Psoas muscle (tissue), 8 donors: Measurements from ENCODE around the gene ZNF638. TPM values are rescaled to one million over a fixed set of nuclear protein-coding genes. Genes with fewer than 3 reads are reported as not detected.

Experiments used
- ATAC-seq, 4 donors: fragments of 200-7000 bp; cut with Tn5 transposase; one replicate each; pipeline ENCODE4 v1.9.1; 2020; ENCODE audit warnings: moderate library complexity in 3 of 4, mild to moderate bottlenecking in 2 of 4
- DNase-seq, 2 donors: peaks; one replicate each; pipeline ENCODE4 v3.0.0-alpha.2; 2020
- H3K27ac ChIP-seq: fragments of 200-600 bp; one replicate; pipeline ENCODE4 v1.8.0; 2022
- H3K27me3 ChIP-seq, 3 donors: fragments of 200-600 bp in 1 of 3; one replicate each; pipeline versions ENCODE4 v1.6.1 to v1.8.0; 2013 to 2022; ENCODE audit warnings: low read length in 2 of 3, mild to moderate bottlenecking in 2 of 3, moderate library complexity in 1 of 3; ENCODE audit not compliant: insufficient read depth in 3 of 3
- H3K36me3 ChIP-seq, 2 donors: fragments of 200-600 bp in 1 of 2; one replicate each; pipeline versions ENCODE4 v1.6.1 to v1.8.0; 2013 to 2022; ENCODE audit warnings: low read depth in 1 of 2, mild to moderate bottlenecking in 1 of 2, moderate library complexity in 1 of 2; ENCODE audit not compliant: insufficient read depth in 1 of 2
- H3K4me1 ChIP-seq: fragments of 200-600 bp; one replicate; pipeline ENCODE4 v1.8.0; 2022
- H3K4me3 ChIP-seq: fragments of 200-600 bp; one replicate; pipeline ENCODE4 v1.8.0; 2022; ENCODE audit warnings: mild to moderate bottlenecking
- H3K9me3 ChIP-seq: fragments of 200-600 bp; one replicate; pipeline ENCODE4 v1.8.0; 2022
- CTCF ChIP-seq: fragments of 200-600 bp; IDR thresholded peaks from one replicate; pipeline ENCODE4 v1.8.0; 2022; ENCODE audit warnings: antibody characterized with exemption
- WGBS, 3 donors: extraction: QIAGEN DNeasy Blood & Tissue Kit; methylation state at CpG; one replicate each; pipeline versions ENCODE4 v1.1.6 to v1.1.7; 2013; 5-methylcytosine and 5-hydroxymethylcytosine counted together
- intact Hi-C, 2 donors: fragments of 100-400 bp; cut with DNase I; formaldehyde crosslinking; loops; one replicate each; pipeline versions ENCODE4 v1.11.0 to v1.14.2; 2022
- polyA plus RNA-seq, 3 donors: library from polyadenylated mRNA; stranded (reverse); fragments of 200-250 nt; gene quantifications; one replicate each; pipeline ENCODE4 v1.2.3, GENCODE V29; 2013
- total RNA-seq, 4 donors: library from RNA; stranded (reverse); fragmentation: NEBNext Ultra II Directional in 2 of 4; extraction: Animal tissue kit (Norgen Biotek cat#: 25700) in 2 of 4; gene quantifications; one replicate each; pipeline versions ENCODE4 v1.2.1 to v1.2.4, GENCODE V29; 2021 to 2023
- donor health status: healthy with polysubstance abuse.
- donor health status: DM: no; HTN: no; CAD: no; lungs with moderate emphysema.
- donor health status: Bipolar disorder and iron deficiency.
- donor health status: healthy.
- donor health status: DM: yes; HTN: yes; CAD: no.
- donor health status: DM: no; HTN: no; CAD: no.
- donor health status: DM: no; HTN: no; CAD: no.
- donor health status: DM: yes; HTN: yes; CAD: no.

ZNF638 gene
- total and polyA plus RNA-seq, 7 donors = 50.5 to 73.6 (median 62.3) TPM

- Histone ChIP-seq H3K4me3 (no peak overlapping the region), H3K4me1 (peaks cover 98% of the 10 kb centered on the region), H3K9me3 (no peaks in the 10 kb centered on the region), H3K27ac (peak overlapping the region; percentile 74), H3K27me3 (no peaks in the 10 kb centered on the region), H3K36me3 (peaks cover 0 to 20% of the 10 kb centered on the region in 2 donors)
- TF ChIP-seq CTCF = no peak
- intact Hi-C loops = loop anchor here in 1 of 2 donors (2.0 kb wide), 1 partner anchor 51 kb away; no protein-coding TSS in a partner anchor
- WGBS, 3 donors = 65 to 85% (median 80%) methylated on average over 6 of the region's 6 CpGs
- ATAC-seq (no peak), DNase-seq (no peak)
Measured at GRCh38 chr2:71460056-71460455, 128.5 kb downstream of the ZNF638 start.

- intact Hi-C loops = loop anchor here in 1 of 2 donors (2.0 kb wide), 1 partner anchor 50 kb away; no protein-coding TSS in a partner anchor
- Histone ChIP-seq H3K9me3 (no peaks in the 10 kb centered on the region), H3K27ac (peak overlapping the region; percentile 74), H3K36me3 (peaks cover 0 to 20% of the 10 kb centered on the region in 2 donors), H3K4me3 (no peak overlapping the region), H3K27me3 (no peaks in the 10 kb centered on the region), H3K4me1 (peaks cover 98% of the 10 kb centered on the region)
- 29 to 46% (median 39%) methylated on average over 9 of the region's 9 CpGs for WGBS, 3 donors
- ATAC-seq = peak; percentile 60 to 75 (median 72)
- DNase-seq = peak; percentile 45 to 78
- peak; percentile 73 for TF ChIP-seq CTCF
Measured at GRCh38 chr2:71460595-71461303, 129.2 kb downstream of the ZNF638 start.

GRCh38 chr2:71461304-71461671 is 129.7 kb downstream of the ZNF638 start:
- 16 to 26% (median 25%) methylated on average over 5 of the region's 5 CpGs for WGBS, 3 donors
- no peaks in the 10 kb centered on the region for H3K27me3 ChIP-seq
- ATAC-seq = no peak
- TF ChIP-seq CTCF = no peak
- intact Hi-C loops = loop anchor here in 1 of 2 donors (2.0 kb wide), 1 partner anchor 50 kb away; no protein-coding TSS in a partner anchor
- H3K9me3 ChIP-seq = no peaks in the 10 kb centered on the region
- DNase-seq = no peak
- peaks cover 0 to 20% of the 10 kb centered on the region in 2 donors for H3K36me3 ChIP-seq
- H3K4me1 ChIP-seq = peaks cover 98% of the 10 kb centered on the region
- no peak overlapping the region for H3K4me3 ChIP-seq
- H3K27ac ChIP-seq = peak overlapping the region; percentile 74

- intact Hi-C loops = loop anchor here in 1 of 2 donors (2.0 kb wide), 1 partner anchor 45 kb away; no protein-coding TSS in a partner anchor
- WGBS, 3 donors = 71 to 88% (median 77%) methylated on average over 8 of the region's 8 CpGs
- H3K9me3 ChIP-seq = no peaks in the 10 kb centered on the region
- DNase-seq = no peak
- TF ChIP-seq CTCF = no peak
- H3K4me1 ChIP-seq = peaks cover 92% of the 10 kb centered on the region
- no peak for ATAC-seq
- H3K27ac ChIP-seq = peak overlapping the region; percentile 74
- H3K27me3 ChIP-seq = no peaks in the 10 kb centered on the region
- H3K4me3 ChIP-seq = no peak overlapping the region
- peaks cover 0 to 17% of the 10 kb centered on the region in 2 donors for H3K36me3 ChIP-seq
Measured at GRCh38 chr2:71462056-71462605, 130.5 kb downstream of the ZNF638 start.
